Stimulated activated CD4-positive, alpha-beta T cell treated with anti-CD3 and anti-CD28 coated beads, Interleukin-12 subunit alpha, Interleukin-12 subunit beta, amount 100 ng/mL, for 24 hours (primary cell): ENCODE data around the gene FAM185A.
"Not testable (repeated sequence)": the region's sequence is repeated elsewhere in the genome, so short reads cannot be mapped to it uniquely, and the experiment has no call there.

Experiments
- DNase-seq, 2 experiments: peaks; one replicate each; pipeline ENCODE4 v3.0.0-alpha.2; 2020; ENCODE audit warnings: low read depth in 2 of 2

The FAM185A gene

GRCh38 chr7:102778663-102779062 is 29.9 kb downstream of the FAM185A start:
- not testable (repeated sequence) for DNase-seq

DNA sequence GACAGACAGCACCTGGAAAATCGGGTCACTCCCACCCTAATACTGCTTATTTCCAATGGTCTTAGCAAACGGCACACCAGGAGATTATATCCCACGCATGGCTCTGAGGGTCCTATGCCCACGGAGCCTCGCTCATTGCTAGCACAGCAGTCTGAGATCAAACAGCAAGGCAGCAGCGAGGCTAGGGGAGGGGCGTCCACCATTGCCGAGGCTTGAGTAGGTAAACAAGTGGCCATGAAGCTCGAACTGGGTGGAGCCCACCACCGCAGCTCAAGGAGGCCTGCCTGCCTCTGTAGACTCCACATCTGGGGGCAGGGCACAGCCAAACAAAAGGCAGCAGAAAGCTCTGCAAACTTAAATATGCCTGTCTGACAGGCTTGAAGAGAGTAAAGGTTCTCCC is 32.1 kb downstream of the FAM185A start:
- not testable (repeated sequence) for DNase-seq

GRCh38 chr7:102788770-102789169 is 40.0 kb downstream of the FAM185A start:
- not testable (repeated sequence) for DNase-seq

- not testable (repeated sequence) for DNase-seq
These were observed 41.7 kb downstream of the FAM185A start for GRCh38 chr7:102790364-102791100.

DNA sequence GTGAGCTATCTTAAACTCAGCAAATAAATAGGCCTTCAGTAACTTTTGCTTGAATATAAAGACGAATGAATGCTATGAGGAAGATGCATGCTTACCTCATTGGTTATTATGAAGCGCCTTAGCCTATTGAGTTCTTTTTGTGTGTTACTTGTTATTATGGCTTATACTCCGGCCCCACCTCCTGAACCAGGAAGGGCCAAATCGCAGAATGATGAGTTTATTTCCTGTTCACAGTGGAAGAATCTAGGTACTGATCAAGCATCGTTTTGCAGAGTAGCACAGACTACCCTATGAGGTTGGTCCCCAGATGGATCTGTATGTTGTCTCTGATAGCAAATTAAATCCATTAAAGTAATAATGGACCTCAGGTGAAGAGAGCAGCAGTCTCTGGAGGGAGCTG is 42.6 kb downstream of the FAM185A start:
- not testable (repeated sequence) for DNase-seq

DNA sequence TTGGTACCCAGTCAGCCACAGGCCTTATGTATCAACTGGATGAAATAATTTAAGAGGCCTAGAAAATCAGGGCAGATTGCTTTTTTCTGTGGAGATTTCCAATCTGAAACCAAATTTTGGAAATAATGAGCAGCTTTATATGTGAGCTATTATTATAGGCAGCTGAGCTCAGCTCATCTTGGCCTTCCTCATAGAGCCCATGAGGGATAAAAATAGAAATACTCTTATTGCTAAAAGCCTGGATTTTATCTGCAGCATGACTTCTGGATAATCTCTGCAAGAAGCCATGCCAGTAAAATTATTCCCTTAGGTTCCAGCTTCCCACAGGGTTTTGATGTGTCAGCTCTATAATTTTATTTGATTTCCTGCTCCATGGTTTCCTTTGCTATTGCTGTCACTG is 43.0 kb downstream of the FAM185A start:
- DNase-seq = not testable (repeated sequence)

- not testable (repeated sequence) for DNase-seq
These were observed 45.8 kb downstream of the FAM185A start for GRCh38 chr7:102794567-102794966.

DNA sequence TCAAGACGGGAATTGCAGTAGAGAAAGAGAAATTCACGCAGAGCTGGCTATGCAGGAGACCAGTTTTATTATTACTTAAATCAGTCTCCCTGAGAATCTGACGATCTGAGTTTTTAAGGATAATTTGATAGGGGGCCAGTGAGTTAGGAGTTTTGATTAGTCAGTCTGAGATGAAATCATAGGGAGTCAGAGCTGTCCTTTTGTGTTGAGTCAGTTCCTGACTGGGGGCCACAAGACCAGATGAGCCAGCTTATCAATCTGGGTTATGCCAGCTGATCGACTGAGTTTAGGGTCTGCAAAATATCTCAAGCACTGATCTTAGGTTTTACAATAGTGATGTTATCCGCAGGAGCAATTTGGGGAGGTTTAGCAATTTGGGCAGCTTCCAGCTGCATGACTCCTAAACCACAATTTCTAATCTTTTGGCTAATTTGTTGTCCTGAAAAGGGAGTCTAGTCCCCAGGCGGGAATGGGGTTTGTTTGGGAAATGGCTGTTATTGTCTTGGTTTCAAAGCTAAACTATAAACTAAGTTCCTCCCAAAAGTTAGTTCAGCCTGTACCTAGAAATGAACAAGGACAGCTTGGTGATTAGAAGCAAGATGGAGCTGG is 47.3 kb downstream of the FAM185A start:
- not testable (repeated sequence) for DNase-seq

DNA sequence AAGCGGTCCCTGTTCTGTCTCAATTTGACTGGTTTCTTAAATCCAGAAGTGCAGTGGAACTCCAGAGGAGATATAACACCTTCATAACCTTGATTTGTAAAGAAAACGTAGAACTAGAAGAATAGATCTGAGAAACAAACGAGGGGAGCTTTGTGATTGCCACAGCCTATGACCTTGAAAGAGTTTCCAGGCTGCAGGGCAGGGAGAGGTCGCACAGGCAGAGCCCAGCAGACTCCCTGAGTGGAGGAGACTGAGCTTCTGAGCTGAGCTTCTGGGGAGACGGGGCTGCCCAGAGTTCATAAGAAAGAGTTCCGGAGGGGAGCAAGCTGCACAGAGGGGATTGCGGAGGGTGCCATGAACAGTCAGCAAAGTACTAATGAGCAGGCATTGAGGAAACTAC is 57.8 kb downstream of the FAM185A start:
- no peak for DNase-seq

- no peak for DNase-seq
These were observed 62.1 kb downstream of the FAM185A start for GRCh38 chr7:102810916-102811315.

DNA sequence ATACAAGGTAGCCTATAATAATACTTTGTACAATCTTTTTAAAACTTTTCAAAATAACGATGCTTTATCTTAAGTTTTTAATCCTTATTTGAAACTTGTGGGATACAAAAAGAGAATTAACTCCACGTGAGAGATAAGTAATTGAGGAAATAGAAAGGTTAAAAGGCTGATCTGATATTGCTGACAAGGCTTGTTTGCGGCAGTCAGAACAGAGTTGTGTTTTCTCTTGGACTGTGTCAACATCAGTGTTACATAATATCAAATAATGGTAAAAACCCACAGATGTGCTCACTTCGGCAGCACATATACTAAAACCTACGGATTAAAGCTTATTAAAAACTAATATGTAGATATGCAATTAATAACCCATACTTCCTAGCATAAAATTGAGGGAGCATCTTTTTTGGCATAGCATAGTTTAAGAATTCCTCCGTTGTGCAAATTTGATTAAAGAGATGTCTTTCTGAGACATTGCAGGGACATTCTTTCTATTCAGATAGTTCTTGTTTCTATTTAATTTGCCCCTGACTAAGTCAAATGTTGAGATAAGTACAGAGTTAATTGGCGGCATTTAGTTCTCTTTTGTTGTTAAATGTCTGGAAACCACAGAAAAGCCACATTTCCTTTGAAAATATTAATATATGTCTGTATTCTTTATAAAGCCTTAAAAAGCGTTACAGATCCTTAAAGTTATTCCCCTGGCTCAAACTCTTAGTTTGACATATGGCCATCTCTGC is 63.3 kb downstream of the FAM185A start:
- no peak for DNase-seq

DNA sequence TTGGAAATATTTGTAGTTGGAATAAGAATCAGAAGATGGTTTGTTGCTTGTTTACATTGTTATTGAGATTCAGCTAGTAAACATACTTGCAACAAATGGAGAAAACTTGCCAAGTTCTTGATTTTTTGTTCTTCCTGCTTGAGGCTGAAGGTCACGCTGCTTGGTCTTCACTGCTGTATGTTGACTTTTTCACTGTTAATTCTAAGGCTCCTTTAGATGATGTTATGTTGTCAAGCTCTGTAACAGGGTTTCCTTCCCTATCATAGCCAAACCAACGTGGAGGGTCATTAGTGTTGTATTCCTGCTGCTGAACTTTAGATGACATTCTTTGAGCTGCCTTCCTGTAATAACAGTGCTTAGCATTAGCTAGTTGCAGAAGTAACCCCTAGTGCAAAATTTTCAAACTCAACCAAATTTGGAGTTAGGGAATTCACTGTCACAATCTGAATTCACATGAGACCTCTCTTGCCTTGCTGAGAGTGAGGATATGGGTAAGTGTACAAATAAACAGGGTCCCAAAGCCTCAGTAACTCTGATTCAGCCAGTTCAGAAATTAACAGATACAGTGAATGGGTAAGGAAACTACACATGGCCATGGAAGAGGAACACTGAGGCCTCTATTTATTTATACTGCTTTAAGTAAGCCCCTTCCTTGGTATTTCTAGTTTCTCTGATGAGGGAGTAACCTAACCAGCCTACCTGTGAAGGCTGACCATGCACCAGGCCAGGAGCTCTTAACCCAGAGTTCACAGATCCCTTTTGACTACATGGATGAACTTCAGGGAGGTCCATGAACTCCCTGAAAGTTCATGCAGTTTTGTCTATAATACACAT is 64.6 kb downstream of the FAM185A start:
- DNase-seq = no peak

- DNase-seq = no peak
These were observed 65.2 kb downstream of the FAM185A start for GRCh38 chr7:102814025-102814471.

DNA sequence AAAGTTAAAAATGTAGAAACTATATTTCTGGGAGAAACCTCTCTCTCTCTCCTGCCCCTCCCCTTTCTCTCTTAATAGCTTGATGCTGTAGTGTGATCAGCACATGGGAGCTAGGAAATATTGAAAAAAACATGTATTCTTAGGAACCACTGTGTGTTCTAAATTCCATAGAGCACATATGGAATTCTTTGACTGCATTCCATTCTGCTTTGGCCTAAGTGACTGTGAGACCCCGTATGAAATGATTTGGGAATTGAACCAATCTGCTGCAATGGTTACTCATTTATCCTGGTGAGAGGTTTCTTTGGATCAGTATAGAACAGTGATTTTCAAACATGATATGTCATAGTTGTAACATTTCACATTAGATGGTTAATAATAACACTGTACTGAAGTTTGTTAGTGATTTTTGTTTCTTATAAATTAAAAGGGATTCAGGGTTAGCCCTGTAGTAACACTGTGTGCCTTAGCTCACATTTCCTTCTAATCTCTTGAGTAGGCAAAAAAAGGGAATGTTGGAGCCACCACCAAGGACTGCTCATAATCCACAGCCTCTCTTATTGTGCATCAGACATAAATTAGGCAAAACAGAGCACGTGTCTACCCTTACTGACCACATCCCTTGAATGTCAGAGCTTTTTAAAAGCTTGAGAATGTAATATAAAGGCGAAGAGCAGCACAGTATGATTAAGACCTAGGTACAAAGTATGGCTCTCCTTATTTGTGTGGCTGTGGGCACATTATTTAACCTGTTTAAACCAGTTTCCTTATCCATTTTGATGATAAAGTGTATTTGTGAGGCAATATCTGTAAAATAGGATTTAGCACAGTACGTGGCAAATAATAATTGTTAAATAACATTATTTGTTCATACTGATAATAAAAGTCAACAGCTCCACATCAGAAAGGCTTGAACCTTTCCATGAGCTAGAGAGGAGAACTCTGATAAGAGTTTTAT is 69.1 kb downstream of the FAM185A start:
- DNase-seq = no peak

DNA sequence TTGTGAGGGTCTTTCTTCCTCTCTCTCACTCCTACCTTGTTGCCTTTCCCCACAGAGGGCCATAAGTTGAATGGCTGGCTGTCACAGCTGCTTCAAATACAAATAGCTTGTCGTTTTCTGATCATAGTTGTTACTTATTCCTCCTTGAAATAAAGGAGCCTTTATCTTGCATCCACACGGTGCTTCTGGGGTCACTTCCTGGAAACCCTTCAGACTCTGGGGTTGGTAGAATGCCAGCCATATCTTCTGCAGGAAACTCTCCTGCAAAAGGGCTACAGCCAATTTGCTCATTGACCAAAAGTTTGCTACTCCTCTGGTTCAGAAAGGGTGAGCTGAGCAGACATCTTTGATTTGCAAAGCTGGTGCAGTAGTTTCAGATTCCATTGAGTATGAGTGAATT is 70.4 kb downstream of the FAM185A start:
- no peak for DNase-seq

GRCh38 chr7:102821994-102822747 is 73.4 kb downstream of the FAM185A start:
- DNase-seq = no peak

GRCh38 chr7:102823390-102824119 is 74.8 kb downstream of the FAM185A start:
- no peak for DNase-seq

DNA sequence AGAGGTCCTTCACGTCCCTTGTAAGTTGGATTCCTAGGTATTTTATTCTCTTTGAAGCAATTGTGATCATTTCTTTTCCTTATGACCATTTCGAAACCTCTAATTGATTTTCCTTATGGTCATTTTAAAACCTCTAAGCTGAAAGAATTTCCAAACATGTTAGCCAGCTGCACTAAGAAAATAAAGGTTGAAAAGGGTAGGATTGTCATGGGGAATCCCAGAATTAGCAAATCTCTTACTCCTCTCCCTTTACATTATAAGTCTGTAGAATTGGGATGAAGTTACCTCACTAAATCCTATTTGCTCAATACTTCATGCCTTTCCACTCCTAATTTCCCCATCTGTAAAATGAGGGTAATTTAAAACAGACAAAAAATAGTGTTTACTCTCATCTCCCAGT is 79.5 kb downstream of the FAM185A start:
- DNase-seq = no peak

GRCh38 chr7:102829075-102829474 is 80.3 kb downstream of the FAM185A start:
- no peak for DNase-seq
